HepG2 (cell line): ENCODE measurements around the gene CCT3. TPM values are rescaled to one million over a fixed set of nuclear protein-coding genes. Genes with fewer than 3 reads are reported as not detected.

Experiments used
- ATAC-seq: fragments of 200-7000 bp; cut with Tn5 transposase; 3 replicates; pipeline ENCODE4 v1.9.1; 2020; ENCODE audit warnings: mild to moderate bottlenecking, moderate library complexity
- BruUV-seq: library from RNA; stranded (reverse); fragments of 400-500 nt; replicated peaks from 2 replicates; lab custom pipeline; 2021; lab: Mats Ljungman, UMichigan
- CTCF ChIA-PET: fragments of 300-600 bp; formaldehyde crosslinking; extraction: SDS; loops from one replicate; lab custom pipeline; 2021; ENCODE audit warnings: low total read pairs, inconsistent platforms, low intra/inter-chr PET ratio; lab: Yijun Ruan, JAX
- POLR2A ChIA-PET: fragments of 350-600 bp; sonication (Branson Sonifier 250); formaldehyde crosslinking; loops from one replicate; lab custom pipeline; 2020; ENCODE audit warnings: antibody characterized with exemption, inconsistent platforms; lab: Yijun Ruan, JAX
- DNase-seq: peaks from one replicate; pipeline ENCODE4 v3.0.0-alpha.2; 2015; ENCODE audit warnings: low spot score
- FAIRE-seq: peaks from 3 replicates; lab custom pipeline; 2011; peaks lifted over from hg19 to GRCh38; lab: Jason Lieb, UNC
- H2AFZ ChIP-seq: one replicate; pipeline ENCODE4 v1.6.1; 2011; ENCODE audit warnings: low read length, inconsistent platforms
- H3K27ac ChIP-seq: fragments of 300-600 bp; 3 replicates; pipeline ENCODE4 v1.8.0; 2011; ENCODE audit warnings: mixed run types, mild to moderate bottlenecking, mixed read lengths, low read length, inconsistent platforms; ENCODE audit not compliant: insufficient read depth; ENCODE audit errors: extremely low read length
- H3K27me3 ChIP-seq, 2 experiments: fragments of 200-600 bp in 1 of 2; 2 replicates in 1 of 2; 3 replicates in 1 of 2; pipeline versions ENCODE4 v1.6.0 to v1.8.0; 2011; ENCODE audit warnings: low read length in 2 of 2, mild to moderate bottlenecking in 2 of 2, moderate library complexity in 2 of 2, inconsistent platforms in 1 of 2; ENCODE audit not compliant: insufficient read depth in 2 of 2, control insufficient read depth in 1 of 2
- H3K36me3 ChIP-seq, 2 experiments: fragments of 200-600 bp in 1 of 2; replicated peaks in 1 of 2; 2 replicates in 1 of 2; 3 replicates in 1 of 2; pipeline versions ENCODE4 v1.5.1 to v1.8.0; 2011; ENCODE audit warnings: low read length in 2 of 2, inconsistent platforms in 1 of 2; ENCODE audit not compliant: insufficient read depth in 2 of 2, control insufficient read depth in 1 of 2
- H3K4me1 ChIP-seq: 2 replicates; pipeline ENCODE4 v1.5.1; 2012; ENCODE audit warnings: low read length, inconsistent platforms; ENCODE audit not compliant: insufficient read depth
- H3K4me2 ChIP-seq: 2 replicates; pipeline ENCODE4 v1.6.0; 2011; ENCODE audit warnings: low read depth, low read length, inconsistent platforms
- H3K4me3 ChIP-seq, 3 experiments: fragments of 200-600 bp in 1 of 3; sonication (generic), shearing (Covaris generic) in 1 of 3; replicated peaks in 1 of 3; 2 replicates each; pipeline ENCODE4 v1.5.1; 2011 to 2016; ENCODE audit warnings: low read length in 3 of 3, inconsistent platforms in 2 of 3, low read depth in 2 of 3, mild to moderate bottlenecking in 2 of 3, control low read depth in 1 of 3, mixed read lengths in 1 of 3; ENCODE audit not compliant: insufficient read depth in 1 of 3
- H3K79me2 ChIP-seq: one replicate; pipeline ENCODE4 v1.6.1; 2011; ENCODE audit warnings: low read length, inconsistent platforms; ENCODE audit not compliant: insufficient read depth
- H3K9ac ChIP-seq: 2 replicates; pipeline ENCODE4 v1.6.0; 2011; ENCODE audit warnings: mild to moderate bottlenecking, low read depth, low read length, inconsistent platforms; ENCODE audit not compliant: insufficient read depth
- H3K9me3 ChIP-seq: 2 replicates; pipeline ENCODE4 v1.5.1; 2012; ENCODE audit warnings: mild to moderate bottlenecking, low read length
- H4K20me1 ChIP-seq: 2 replicates; pipeline ENCODE4 v1.6.0; 2011; ENCODE audit warnings: inconsistent platforms, mild to moderate bottlenecking, low read length, moderate library complexity; ENCODE audit not compliant: insufficient read depth
- ATF6 ChIP-seq: sonication (generic); formaldehyde crosslinking; conservative IDR thresholded peaks from 2 replicates; pipeline ENCODE4 v1.4.0; 2020; ENCODE audit warnings: missing genetic modification reagents
- CHD2 ChIP-seq: IDR thresholded peaks from 2 replicates; pipeline ENCODE4 v1.6.1; 2011; ENCODE audit warnings: low read depth, low read length, improper control_type of control experiment
- EZH2 ChIP-seq: conservative IDR thresholded peaks from 2 replicates; pipeline ENCODE4 v1.6.1; 2012; ENCODE audit warnings: mild to moderate bottlenecking, low read depth, low read length, moderate library complexity
- GABPA ChIP-seq, 2 experiments: IDR thresholded peaks; 2 replicates each; pipeline ENCODE4 v1.6.1; 2011 to 2016; ENCODE audit warnings: low read depth in 2 of 2, low read length in 1 of 2, missing biosample characterization in 1 of 2, missing genetic modification characterization in 1 of 2
- IRF1 ChIP-seq: sonication (generic); formaldehyde crosslinking; IDR thresholded peaks from 2 replicates; pipeline ENCODE4 v1.4.0; 2020; ENCODE audit warnings: low read depth, mild to moderate bottlenecking, missing genetic modification reagents
- MED8 ChIP-seq: sonication (generic); formaldehyde crosslinking; IDR thresholded peaks from 2 replicates; pipeline ENCODE4 v1.8.1; 2023; ENCODE audit warnings: mild to moderate bottlenecking, missing genetic modification reagents; ENCODE audit not compliant: insufficient replicate concordance
- MXD4 ChIP-seq: IDR thresholded peaks from 2 replicates; pipeline ENCODE4 v1.6.1; 2016; ENCODE audit warnings: mild to moderate bottlenecking, missing biosample characterization, missing genetic modification reagents
- POLR2AphosphoS2 ChIP-seq: IDR thresholded peaks from 2 replicates; pipeline ENCODE4 v1.6.1; 2011; ENCODE audit warnings: low read depth, low read length, improper control_type of control experiment
- SRSF4 ChIP-seq: fragments of 200-400 bp; formaldehyde crosslinking; IDR thresholded peaks from one replicate; pipeline ENCODE4 v1.6.1; 2018; ENCODE audit warnings: mild to moderate bottlenecking, low read depth, low read length, moderate library complexity; ENCODE audit not compliant: poor library complexity, severe bottlenecking
- THAP7 ChIP-seq: sonication (generic); formaldehyde crosslinking; IDR thresholded peaks from 2 replicates; pipeline ENCODE4 v1.8.1; 2023; ENCODE audit warnings: mild to moderate bottlenecking, missing genetic modification reagents
- ZBTB14 ChIP-seq: sonication (generic); formaldehyde crosslinking; IDR thresholded peaks from 2 replicates; pipeline ENCODE4 v1.4.0; 2020; ENCODE audit warnings: missing genetic modification reagents
- ZMAT5 ChIP-seq: sonication (generic); formaldehyde crosslinking; IDR thresholded peaks from 2 replicates; pipeline ENCODE4 v1.5.0; 2020; ENCODE audit warnings: mild to moderate bottlenecking, low read depth, missing genetic modification reagents, borderline replicate concordance
- ZNF264 ChIP-seq: sonication (generic); formaldehyde crosslinking; IDR thresholded peaks from 2 replicates; pipeline ENCODE4 v1.4.0; 2020; ENCODE audit warnings: missing genetic modification reagents
- ZNF468 ChIP-seq: sonication (generic); formaldehyde crosslinking; IDR thresholded peaks from 2 replicates; pipeline ENCODE4 v1.8.0; 2022; ENCODE audit warnings: mild to moderate bottlenecking, moderate library complexity, missing genetic modification reagents
- ZNF547 ChIP-seq: sonication (generic); formaldehyde crosslinking; IDR thresholded peaks from 2 replicates; pipeline ENCODE4 v1.5.1; 2020; ENCODE audit warnings: mild to moderate bottlenecking, missing genetic modification reagents
- WGBS: methylation state at CpG from one replicate; pipeline ENCODE4 v1.1.6; 2017; ENCODE audit warnings: low lambda C conversion rate; 5-methylcytosine and 5-hydroxymethylcytosine counted together
- in situ Hi-C: cut with HindIII; loops from 2 replicates; pipeline ENCODE4 v1.10.0; 2017; ENCODE audit warnings: low pct_unique_long_range_greater_than_20kb; ENCODE audit not compliant: extremely low pct_ligation_motif_present
- intact Hi-C: fragments of 100-400 bp; cut with micrococcal nuclease; formaldehyde crosslinking; loops from one replicate; pipeline ENCODE4 v1.10.0; 2022; ENCODE audit not compliant: unreplicated experiment
- polyA plus RNA-seq, 8 experiments: library from polyadenylated mRNA; depleted of rRNA in 3 of 8; stranded (reverse) in 7 of 8; unstranded in 1 of 8; fragments of >200 nt; fragmentation: Illumina TruSeq in 4 of 8; extraction: Trizol in 4 of 8; gene quantifications; 2 replicates each; pipeline versions ENCODE4 v1.2.1 to v1.2.3, GENCODE V29; 2011 to 2016; ENCODE audit warnings: low read depth in 4 of 8, missing spikeins in 1 of 8, mixed read lengths in 1 of 8; ENCODE audit not compliant: insufficient read depth in 1 of 8
- total RNA-seq, 5 experiments: library from RNA; depleted of rRNA; stranded (reverse); fragments of >200 nt; fragmentation: Illumina TruSeq; extraction: Trizol; gene quantifications; 2 replicates each; pipeline ENCODE4 v1.2.3, GENCODE V29; 2016; ENCODE audit warnings: low read depth in 1 of 5

Gene CCT3
- total and polyA plus RNA-seq, 2 of the 13 experiments (the other 11 are each of a cell fraction or from before 2014, with no cell fraction given): 319 to 615 TPM

GRCh38 chr1:156295391-156295947, 42.6 kb downstream of the CCT3 start, which contains the start of gene GLMP (continued):
- TF ChIP-seq ATF6 (no peak), MED8 (no peak)

- intact Hi-C loops: loop anchor here (5.0 kb wide), 1 partner anchor 43 kb away; the partner anchor contains the start of genes CCT3 and TSACC
- H3K9ac ChIP-seq: no peak overlapping the region
- no peaks in the 10 kb centered on the region for H4K20me1 ChIP-seq
- 93% methylated on average over 9 of the region's 9 CpGs for whole genome bisulfite sequencing
- DNase-seq (no peak), FAIRE-seq (no peak), ATAC-seq (no peak)
- no peak overlapping the region for H2AFZ ChIP-seq
- H3K27ac ChIP-seq: peak overlapping the region; percentile 94
- no peaks in the 10 kb centered on the region for H3K27me3 ChIP-seq
- H3K36me3 ChIP-seq: peaks cover 0 to 4% of the 10 kb centered on the region in 2 experiments; a peak in 2 of 5 replicates
- H3K79me2 ChIP-seq: peaks cover 8% of the 10 kb centered on the region
- no peak overlapping the region for H3K4me3 ChIP-seq
- no peaks in the 10 kb centered on the region for H3K9me3 ChIP-seq
- H3K4me2 ChIP-seq: no peak overlapping the region
- no TSS peak for BruUV-seq
- H3K4me1 ChIP-seq: peaks cover 44% of the 10 kb centered on the region
- POLR2A ChIA-PET: interaction anchor here (9.2 kb wide), 1 partner anchor 12 kb away, joined by 115 read pairs; the partner anchor contains the start of genes SMG5 and TMEM79
- in situ Hi-C loops: no loop called here
- CTCF ChIA-PET: no interaction called here
- TF ChIP-seq ZMAT5 (CRISPR knock-in tag) (no peak), EZH2 (no peak), POLR2AphosphoS2 (no peak), ZBTB14 (CRISPR knock-in tag) (no peak), ZNF547 (CRISPR knock-in tag) (no peak), CHD2 (no peak), MXD4 (CRISPR knock-in tag) (no peak), GABPA (IDR thresholded peaks at IDR 0.05; ENCODE audit: low read depth, low read length) (no peak), GABPA (CRISPR knock-in tag; IDR thresholded peaks at IDR 0.05; ENCODE audit: low read depth) (no peak), ZNF468 (CRISPR knock-in tag) (no peak), SRSF4 (no peak), IRF1 (no peak), THAP7 (CRISPR knock-in tag) (no peak), ZNF264 (CRISPR knock-in tag) (no peak)
Measured at GRCh38 chr1:156293895-156294294, 44.2 kb downstream of the CCT3 start.
